ENCODE data around the gene ITGB3BP. TPM values are rescaled to one million over a fixed set of nuclear protein-coding genes. Genes with fewer than 3 reads are reported as not detected.
"Not testable (repeated sequence)": the region's sequence is repeated elsewhere in the genome, so short reads cannot be mapped to it uniquely, and the experiment has no call there.

The ITGB3BP gene
- total RNA-seq, 1 donor from 2014 or later = 40.3 TPM

- Mint-ChIP-seq H3K27ac (no peak overlapping the region), H3K36me3 (ENCODE audit: insufficient read depth) (peaks cover 11% of the 10 kb centered on the region), H3K4me1 (ENCODE audit: low read depth) (no peaks in the 10 kb centered on the region), H3K4me3 (ENCODE audit: low read depth) (no peak overlapping the region), H3K9me3 (ENCODE audit: low read depth) (peaks cover 9% of the 10 kb centered on the region), H3K27me3 (no peaks in the 10 kb centered on the region)
- no peak for TF ChIP-seq CTCF (IDR thresholded peaks at IDR 0.05; ENCODE audit: unreplicated experiment)
- DNase-seq (ENCODE audit: low spot score, unreplicated experiment) = no peak
These were observed 87.9 kb downstream of the ITGB3BP start for GRCh38 chr1:63435161-63435560.

GRCh38 chr1:63429281-63429680 lies 93.7 kb downstream of the ITGB3BP start:
- Mint-ChIP-seq H3K9me3 (ENCODE audit: low read depth) (peaks cover 14% of the 10 kb centered on the region), H3K4me3 (ENCODE audit: low read depth) (no peak overlapping the region), H3K36me3 (ENCODE audit: insufficient read depth) (peaks cover 19% of the 10 kb centered on the region), H3K4me1 (ENCODE audit: low read depth) (no peaks in the 10 kb centered on the region), H3K27ac (no peak overlapping the region), H3K27me3 (no peaks in the 10 kb centered on the region)
- DNase-seq (ENCODE audit: low spot score, unreplicated experiment) = no peak
- no peak for TF ChIP-seq CTCF (IDR thresholded peaks at IDR 0.05; ENCODE audit: unreplicated experiment)

GRCh38 chr1:63428815-63429214 lies 94.2 kb downstream of the ITGB3BP start:
- no peaks in the 10 kb centered on the region for H3K4me1 Mint-ChIP-seq (ENCODE audit: low read depth)
- H3K4me3 Mint-ChIP-seq (ENCODE audit: low read depth) = no peak overlapping the region
- no peak for DNase-seq (ENCODE audit: low spot score, unreplicated experiment)
- no peaks in the 10 kb centered on the region for H3K27me3 Mint-ChIP-seq
- no peak for TF ChIP-seq CTCF (IDR thresholded peaks at IDR 0.05; ENCODE audit: unreplicated experiment)
- no peak overlapping the region for H3K27ac Mint-ChIP-seq
- H3K9me3 Mint-ChIP-seq (ENCODE audit: low read depth) = peaks cover 14% of the 10 kb centered on the region
- H3K36me3 Mint-ChIP-seq (ENCODE audit: insufficient read depth) = peaks cover 19% of the 10 kb centered on the region

- DNase-seq (ENCODE audit: low spot score, unreplicated experiment) = no peak
- peaks cover 3% of the 10 kb centered on the region for H3K36me3 Mint-ChIP-seq (ENCODE audit: insufficient read depth)
- H3K9me3 Mint-ChIP-seq (ENCODE audit: low read depth) = peaks cover 3% of the 10 kb centered on the region
- H3K27ac Mint-ChIP-seq = no peak overlapping the region
- no peaks in the 10 kb centered on the region for H3K27me3 Mint-ChIP-seq
- no peaks in the 10 kb centered on the region for H3K4me1 Mint-ChIP-seq (ENCODE audit: low read depth)
- no peak overlapping the region for H3K4me3 Mint-ChIP-seq (ENCODE audit: low read depth)
- TF ChIP-seq CTCF (IDR thresholded peaks at IDR 0.05; ENCODE audit: unreplicated experiment) = no peak
These were observed 99.4 kb downstream of the ITGB3BP start for GRCh38 chr1:63423649-63424048.

- H3K4me1 Mint-ChIP-seq (ENCODE audit: low read depth); H3K4me3 Mint-ChIP-seq (ENCODE audit: low read depth); H3K27ac Mint-ChIP-seq; H3K27me3 Mint-ChIP-seq; H3K36me3 Mint-ChIP-seq (ENCODE audit: insufficient read depth); H3K9me3 Mint-ChIP-seq (ENCODE audit: low read depth); DNase-seq (ENCODE audit: low spot score, unreplicated experiment): not testable (repeated sequence)
These were observed 102.3 kb downstream of the ITGB3BP start for GRCh38 chr1:63420746-63421145.

- H3K4me1 Mint-ChIP-seq (ENCODE audit: low read depth) = peaks cover 4% of the 10 kb centered on the region
- H3K9me3 Mint-ChIP-seq (ENCODE audit: low read depth) = peaks cover 3% of the 10 kb centered on the region
- peaks cover 3% of the 10 kb centered on the region for H3K36me3 Mint-ChIP-seq (ENCODE audit: insufficient read depth)
- DNase-seq (ENCODE audit: low spot score, unreplicated experiment) = no peak
- H3K27ac Mint-ChIP-seq = no peak overlapping the region
- H3K27me3 Mint-ChIP-seq = no peaks in the 10 kb centered on the region
- TF ChIP-seq CTCF (IDR thresholded peaks at IDR 0.05; ENCODE audit: unreplicated experiment) = no peak
- no peak overlapping the region for H3K4me3 Mint-ChIP-seq (ENCODE audit: low read depth)
These were observed 104.9 kb downstream of the ITGB3BP start for GRCh38 chr1:63418101-63418500.

All from progenitor cell of endocrine pancreas (in vitro differentiated cells).